Measurements from ENCODE around the gene SYK.

- TF ChIP-seq POLR2AphosphoS5 (IDR thresholded peaks at IDR 0.05; ENCODE audit: low read depth, low read length) (no peak), POLR2A (IDR thresholded peaks at IDR 0.05; ENCODE audit: low read depth, low read length) (no peak)
Measured at GRCh38 chr9:90855208-90855902, 53.7 kb downstream of the SYK start.

Measured in GM12891 (cell line).